Measurements from ENCODE around the gene PLPPR5.

The PLPPR5 gene

GRCh38 chr1:98919652-98920051 is 85.0 kb downstream of the PLPPR5 start:
- no peaks in the 10 kb centered on the region for H3K4me1 ChIP-seq
- no peak for DNase-seq (ENCODE audit: low spot score in 2 of 2)
- H3K9me3 ChIP-seq, result no peaks in the 10 kb centered on the region
- no peaks in the 10 kb centered on the region for H3K27me3 ChIP-seq (ENCODE audit: low read depth)
- no peak overlapping the region for H3K4me3 ChIP-seq
- in situ Hi-C loops (cut with MboI; ENCODE audit: low sequenced_read_pairs), result no loop called here
- H3K36me3 ChIP-seq (replicated peaks), result no peaks in the 10 kb centered on the region

DNA sequence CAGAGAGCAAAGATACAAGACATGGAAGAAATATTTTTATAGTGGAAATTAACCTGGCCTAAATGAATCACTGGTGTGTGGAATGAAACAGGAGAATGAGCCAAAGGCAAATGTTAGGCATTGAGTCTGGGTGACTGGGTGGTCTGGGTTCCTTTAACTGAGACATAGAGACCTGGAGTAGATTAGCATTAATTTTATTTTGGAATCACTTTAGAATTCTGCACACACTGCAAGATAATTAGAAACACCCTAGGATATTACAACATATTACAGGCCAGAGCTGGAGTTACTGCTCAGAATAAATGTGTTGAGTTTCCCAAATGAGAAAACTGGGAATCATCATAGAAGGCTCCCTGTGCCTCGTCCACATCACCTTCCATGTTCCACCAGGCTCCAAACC is 85.5 kb downstream of the PLPPR5 start:
- Histone ChIP-seq H3K36me3 (replicated peaks) (no peaks in the 10 kb centered on the region), H3K27me3 (ENCODE audit: low read depth) (no peaks in the 10 kb centered on the region), H3K4me3 (no peak overlapping the region), H3K9me3 (no peaks in the 10 kb centered on the region), H3K4me1 (no peaks in the 10 kb centered on the region)
- DNase-seq (ENCODE audit: low spot score in 2 of 2), result no peak
- in situ Hi-C loops (cut with MboI; ENCODE audit: low sequenced_read_pairs), result no loop called here

GRCh38 chr1:98914547-98914946 is 90.1 kb downstream of the PLPPR5 start:
- no peaks in the 10 kb centered on the region for H3K4me1 ChIP-seq
- in situ Hi-C loops (cut with MboI; ENCODE audit: low sequenced_read_pairs), result no loop called here
- no peaks in the 10 kb centered on the region for H3K9me3 ChIP-seq
- H3K36me3 ChIP-seq (replicated peaks), result no peaks in the 10 kb centered on the region
- H3K27me3 ChIP-seq (ENCODE audit: low read depth), result no peaks in the 10 kb centered on the region
- no peak overlapping the region for H3K4me3 ChIP-seq
- no peak for DNase-seq (ENCODE audit: low spot score in 2 of 2)

DNA sequence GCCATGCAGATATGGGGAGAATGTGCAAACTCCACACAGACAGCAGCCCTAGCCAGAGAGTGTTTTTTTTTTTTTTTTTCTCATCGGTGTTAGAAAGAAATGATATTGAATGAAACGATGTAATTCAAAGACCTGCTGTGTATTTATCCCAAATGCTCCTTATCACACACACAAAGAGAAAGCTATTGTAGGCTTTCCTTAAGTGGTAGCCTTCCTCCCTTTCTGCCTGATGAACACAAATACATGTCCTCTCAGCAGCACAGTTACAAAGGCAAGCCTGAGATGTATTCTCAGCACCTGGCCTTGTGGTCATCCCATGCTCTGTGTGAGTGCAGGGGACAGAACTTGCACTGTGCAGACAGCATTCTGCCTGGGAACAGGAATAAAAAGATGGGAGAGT is 93.8 kb downstream of the PLPPR5 start:
- Histone ChIP-seq H3K36me3 (replicated peaks) (no peaks in the 10 kb centered on the region), H3K4me1 (no peaks in the 10 kb centered on the region), H3K27me3 (ENCODE audit: low read depth) (no peaks in the 10 kb centered on the region), H3K9me3 (no peaks in the 10 kb centered on the region), H3K4me3 (no peak overlapping the region)
- DNase-seq (ENCODE audit: low spot score in 2 of 2), result no peak
- in situ Hi-C loops (cut with MboI; ENCODE audit: low sequenced_read_pairs), result no loop called here

- in situ Hi-C loops (cut with MboI; ENCODE audit: low sequenced_read_pairs), result loop anchor here (10.0 kb wide), 1 partner anchor 64 kb away; no protein-coding TSS in a partner anchor
- Histone ChIP-seq H3K4me1 (no peaks in the 10 kb centered on the region), H3K27me3 (ENCODE audit: low read depth) (no peaks in the 10 kb centered on the region), H3K4me3 (no peak overlapping the region), H3K36me3 (replicated peaks) (no peaks in the 10 kb centered on the region), H3K9me3 (no peaks in the 10 kb centered on the region)
- DNase-seq (ENCODE audit: low spot score in 2 of 2), result no peak
Measured at GRCh38 chr1:98908980-98909379, 95.7 kb downstream of the PLPPR5 start.

DNA sequence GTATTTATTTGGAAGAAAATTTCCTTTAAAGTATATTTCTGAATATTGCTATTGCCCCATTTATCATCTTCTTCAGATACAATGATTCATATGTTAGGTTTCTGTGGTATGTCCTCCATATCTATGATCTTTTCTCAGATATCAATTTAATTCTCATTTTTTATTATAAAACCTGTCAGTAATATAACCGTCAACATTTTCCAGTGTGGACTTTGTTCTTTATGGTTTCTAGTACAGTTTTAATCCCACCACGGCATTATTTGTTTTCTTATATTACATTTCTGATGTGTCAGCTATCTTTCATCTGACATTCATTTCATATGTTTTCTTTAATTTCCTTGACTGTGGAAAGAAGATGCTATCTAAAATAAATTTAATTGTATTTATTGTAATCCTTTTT is 97.9 kb downstream of the PLPPR5 start:
- Histone ChIP-seq H3K4me1 (no peaks in the 10 kb centered on the region), H3K4me3 (no peak overlapping the region), H3K27me3 (ENCODE audit: low read depth) (no peaks in the 10 kb centered on the region), H3K36me3 (replicated peaks) (no peaks in the 10 kb centered on the region), H3K9me3 (no peaks in the 10 kb centered on the region)
- in situ Hi-C loops (cut with MboI; ENCODE audit: low sequenced_read_pairs), result loop anchor here (10.0 kb wide), 1 partner anchor 62 kb away; no protein-coding TSS in a partner anchor
- no peak for DNase-seq (ENCODE audit: low spot score in 2 of 2)

GRCh38 chr1:98906361-98906760 is 98.3 kb downstream of the PLPPR5 start:
- H3K4me3 ChIP-seq, result no peak overlapping the region
- H3K27me3 ChIP-seq (ENCODE audit: low read depth), result no peaks in the 10 kb centered on the region
- H3K9me3 ChIP-seq, result no peaks in the 10 kb centered on the region
- no peaks in the 10 kb centered on the region for H3K4me1 ChIP-seq
- in situ Hi-C loops (cut with MboI; ENCODE audit: low sequenced_read_pairs), result loop anchor here (10.0 kb wide), 1 partner anchor 62 kb away; no protein-coding TSS in a partner anchor
- no peaks in the 10 kb centered on the region for H3K36me3 ChIP-seq (replicated peaks)
- no peak for DNase-seq (ENCODE audit: low spot score in 2 of 2)

DNA sequence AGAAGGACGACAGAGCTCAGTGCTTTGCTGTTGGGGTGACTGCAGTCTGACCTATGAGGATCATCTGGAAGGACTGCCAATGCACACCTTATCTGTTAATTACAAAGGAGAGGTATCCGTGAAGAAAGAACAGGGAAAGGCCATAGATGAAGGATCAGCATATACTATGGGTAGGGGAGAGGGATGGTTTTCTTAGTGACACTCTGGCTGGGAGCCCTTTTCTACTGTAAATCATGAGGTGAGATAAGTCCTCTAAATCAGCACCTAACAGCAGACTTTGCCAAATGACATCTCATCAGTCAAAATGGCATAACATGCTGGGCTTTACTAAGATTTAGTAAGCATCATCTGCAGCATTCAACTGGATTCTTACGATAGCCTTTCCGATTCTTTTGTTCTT is 100.0 kb downstream of the PLPPR5 start:
- no peaks in the 10 kb centered on the region for H3K9me3 ChIP-seq
- in situ Hi-C loops (cut with MboI; ENCODE audit: low sequenced_read_pairs), result loop anchor here (10.0 kb wide), 1 partner anchor 60 kb away; no protein-coding TSS in a partner anchor
- no peaks in the 10 kb centered on the region for H3K4me1 ChIP-seq
- no peaks in the 10 kb centered on the region for H3K36me3 ChIP-seq (replicated peaks)
- DNase-seq (ENCODE audit: low spot score in 2 of 2), result no peak
- no peak overlapping the region for H3K4me3 ChIP-seq
- H3K27me3 ChIP-seq (ENCODE audit: low read depth), result no peaks in the 10 kb centered on the region

DNA sequence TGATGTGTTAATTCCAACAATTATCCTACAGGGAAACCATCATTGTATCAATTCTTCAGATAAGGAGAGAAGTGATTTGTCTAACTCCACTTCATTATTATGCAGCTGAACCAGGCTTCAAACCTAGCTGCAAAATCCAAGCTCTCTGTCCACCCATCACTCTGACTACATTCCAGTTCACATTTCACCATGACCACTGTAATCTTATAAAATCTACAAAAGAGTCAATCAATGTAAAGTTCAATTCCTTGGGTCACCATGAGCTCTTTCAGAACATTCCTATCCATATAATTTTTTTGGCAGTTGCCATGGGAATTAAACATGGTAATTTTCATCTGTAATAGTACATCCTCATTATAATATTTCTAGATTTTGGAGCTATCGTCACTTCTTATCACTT is 100.9 kb downstream of the PLPPR5 start:
- in situ Hi-C loops (cut with MboI; ENCODE audit: low sequenced_read_pairs), result loop anchor here (10.0 kb wide), 1 partner anchor 59 kb away; no protein-coding TSS in a partner anchor
- Histone ChIP-seq H3K9me3 (no peaks in the 10 kb centered on the region), H3K27me3 (ENCODE audit: low read depth) (no peaks in the 10 kb centered on the region), H3K36me3 (replicated peaks) (no peaks in the 10 kb centered on the region), H3K4me3 (no peak overlapping the region), H3K4me1 (no peaks in the 10 kb centered on the region)
- DNase-seq (ENCODE audit: low spot score in 2 of 2), result no peak

GRCh38 chr1:98903261-98903660 is 101.4 kb downstream of the PLPPR5 start:
- Histone ChIP-seq H3K27me3 (ENCODE audit: low read depth) (no peaks in the 10 kb centered on the region), H3K4me1 (no peaks in the 10 kb centered on the region), H3K36me3 (replicated peaks) (no peaks in the 10 kb centered on the region), H3K4me3 (no peak overlapping the region), H3K9me3 (no peaks in the 10 kb centered on the region)
- DNase-seq (ENCODE audit: low spot score in 2 of 2), result no peak
- in situ Hi-C loops (cut with MboI; ENCODE audit: low sequenced_read_pairs), result loop anchor here (10.0 kb wide), 1 partner anchor 58 kb away; no protein-coding TSS in a partner anchor

DNA sequence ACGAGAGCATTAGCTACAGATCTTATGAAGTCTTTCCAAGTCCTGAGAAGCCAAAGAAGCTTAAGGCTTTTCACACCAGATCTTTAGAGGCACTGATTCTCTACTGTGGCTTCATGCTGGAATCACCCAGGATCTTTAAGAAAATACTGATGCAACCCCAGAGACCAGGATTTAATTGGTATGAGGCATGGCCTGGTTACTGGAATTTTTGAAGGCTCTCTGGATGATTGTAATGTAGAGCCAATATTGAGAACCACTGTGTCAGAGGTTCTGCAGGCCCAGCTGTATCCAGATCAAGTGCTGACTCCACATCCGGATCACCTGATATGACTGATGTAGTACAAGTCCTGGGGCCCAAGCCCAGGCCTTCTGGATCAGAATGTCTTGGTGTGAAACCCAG is 105.7 kb downstream of the PLPPR5 start:
- in situ Hi-C loops (cut with MboI; ENCODE audit: low sequenced_read_pairs), result no loop called here
- DNase-seq (ENCODE audit: low spot score in 2 of 2), result no peak
- Histone ChIP-seq H3K36me3 (replicated peaks) (no peaks in the 10 kb centered on the region), H3K4me1 (no peaks in the 10 kb centered on the region), H3K9me3 (no peaks in the 10 kb centered on the region; the same call in 1 of the 2 replicates), H3K27me3 (ENCODE audit: low read depth) (no peaks in the 10 kb centered on the region), H3K4me3 (no peak overlapping the region)

DNA sequence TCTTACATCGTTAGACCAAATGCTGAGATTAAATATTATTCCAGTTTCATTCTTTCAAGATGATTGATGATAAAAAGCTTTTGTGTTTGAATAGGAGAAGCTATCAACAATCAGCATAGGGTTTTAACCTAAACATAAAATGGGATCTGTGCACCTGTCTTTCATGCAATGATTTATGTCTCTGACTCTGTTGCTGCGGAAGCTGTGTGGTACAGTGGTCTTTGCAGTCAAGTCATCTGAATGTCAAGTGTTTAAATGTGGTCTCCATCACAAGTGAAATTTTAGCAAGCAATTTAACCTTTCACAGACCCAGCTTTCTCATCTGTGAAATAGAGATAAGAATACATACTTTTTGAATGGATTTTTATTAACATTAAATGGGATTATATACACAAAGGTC is 107.2 kb downstream of the PLPPR5 start:
- Histone ChIP-seq H3K4me1 (no peaks in the 10 kb centered on the region), H3K4me3 (no peak overlapping the region), H3K36me3 (replicated peaks) (no peaks in the 10 kb centered on the region), H3K27me3 (ENCODE audit: low read depth) (no peaks in the 10 kb centered on the region), H3K9me3 (no peaks in the 10 kb centered on the region; the same call in 1 of the 2 replicates)
- DNase-seq (ENCODE audit: low spot score in 2 of 2), result no peak
- in situ Hi-C loops (cut with MboI; ENCODE audit: low sequenced_read_pairs), result no loop called here

GRCh38 chr1:98896711-98897445 is 107.8 kb downstream of the PLPPR5 start:
- no peak for DNase-seq (ENCODE audit: low spot score in 2 of 2)
- Histone ChIP-seq H3K27me3 (ENCODE audit: low read depth) (no peaks in the 10 kb centered on the region), H3K9me3 (no peaks in the 10 kb centered on the region; the same call in 1 of the 2 replicates), H3K4me3 (no peak overlapping the region), H3K4me1 (no peaks in the 10 kb centered on the region), H3K36me3 (replicated peaks) (no peaks in the 10 kb centered on the region)
- in situ Hi-C loops (cut with MboI; ENCODE audit: low sequenced_read_pairs), result no loop called here

GRCh38 chr1:98893371-98893770 is 111.3 kb downstream of the PLPPR5 start:
- in situ Hi-C loops (cut with MboI; ENCODE audit: low sequenced_read_pairs), result no loop called here
- Histone ChIP-seq H3K9me3 (no peaks in the 10 kb centered on the region; the same call in 1 of the 2 replicates), H3K27me3 (ENCODE audit: low read depth) (no peaks in the 10 kb centered on the region), H3K4me1 (no peaks in the 10 kb centered on the region), H3K36me3 (replicated peaks) (no peaks in the 10 kb centered on the region), H3K4me3 (no peak overlapping the region)
- DNase-seq (ENCODE audit: low spot score in 2 of 2), result no peak
